Hematopoietic multipotent progenitor cell treated with erythropoietin and hydrocortisone succinate and interleukin-3 and kit ligand, for 17 days (in vitro differentiated cells): ENCODE data around the gene CEACAM19.
A peak's percentile ranks its signal among the peaks of the same experiment; 100 is the strongest.
"Not testable (repeated sequence)": the region's sequence is repeated elsewhere in the genome, so short reads cannot be mapped to it uniquely, and the experiment has no call there.

Source experiments
- DNase-seq: peaks from one replicate; pipeline ENCODE4 v3.0.0-alpha.2; 2015; ENCODE audit warnings: low spot score

The CEACAM19 gene, protein sequence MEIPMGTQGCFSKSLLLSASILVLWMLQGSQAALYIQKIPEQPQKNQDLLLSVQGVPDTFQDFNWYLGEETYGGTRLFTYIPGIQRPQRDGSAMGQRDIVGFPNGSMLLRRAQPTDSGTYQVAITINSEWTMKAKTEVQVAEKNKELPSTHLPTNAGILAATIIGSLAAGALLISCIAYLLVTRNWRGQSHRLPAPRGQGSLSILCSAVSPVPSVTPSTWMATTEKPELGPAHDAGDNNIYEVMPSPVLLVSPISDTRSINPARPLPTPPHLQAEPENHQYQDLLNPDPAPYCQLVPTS

DNA sequence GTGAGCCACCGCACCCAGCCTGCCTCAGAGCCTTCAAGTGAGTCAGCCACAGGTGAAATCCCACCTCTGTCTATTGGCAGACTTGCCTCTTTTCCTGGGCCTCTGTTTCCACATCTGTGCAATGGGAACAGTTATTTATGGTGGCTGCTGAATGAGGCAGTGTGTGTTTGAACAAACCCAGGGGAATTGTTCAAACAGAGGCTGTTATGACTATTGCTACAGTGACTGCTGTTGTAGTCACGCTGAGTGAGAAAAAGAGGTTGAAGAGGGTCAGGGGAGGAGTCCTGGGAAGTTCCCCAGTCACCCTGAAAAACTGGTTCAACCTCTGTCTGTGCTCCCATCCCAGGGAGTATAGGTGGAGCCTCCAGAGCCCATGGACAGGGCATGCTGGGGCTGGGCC, at the start of gene CEACAM19:
TSS of gene CEACAM19 (plus strand) at position 83 of the 400 bp plus-strand sequence. CDS start 450 bp downstream, outside the sequence.
- no peak for DNase-seq

DNA sequence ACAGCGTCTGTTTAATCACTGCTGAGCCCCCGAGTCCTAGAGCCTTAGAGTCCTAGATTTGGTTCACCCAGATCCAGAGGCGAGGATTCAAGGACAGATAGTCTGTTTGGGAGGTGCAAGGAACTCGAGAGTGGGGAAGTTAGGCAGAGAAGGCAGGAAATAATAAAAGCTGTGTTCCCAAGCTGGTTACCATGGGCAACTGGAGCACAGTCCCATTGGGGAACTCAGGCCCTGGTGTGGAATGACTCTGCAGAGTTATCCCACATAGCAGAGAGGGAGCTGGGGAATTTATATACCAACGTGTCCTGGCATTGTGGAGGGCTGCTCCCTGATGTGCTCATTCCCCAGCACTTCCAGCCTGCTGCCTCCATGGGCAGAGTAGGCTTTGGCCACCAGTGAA, 48.2 kb upstream of the CEACAM19 start:
- DNase-seq, result no peak

DNA sequence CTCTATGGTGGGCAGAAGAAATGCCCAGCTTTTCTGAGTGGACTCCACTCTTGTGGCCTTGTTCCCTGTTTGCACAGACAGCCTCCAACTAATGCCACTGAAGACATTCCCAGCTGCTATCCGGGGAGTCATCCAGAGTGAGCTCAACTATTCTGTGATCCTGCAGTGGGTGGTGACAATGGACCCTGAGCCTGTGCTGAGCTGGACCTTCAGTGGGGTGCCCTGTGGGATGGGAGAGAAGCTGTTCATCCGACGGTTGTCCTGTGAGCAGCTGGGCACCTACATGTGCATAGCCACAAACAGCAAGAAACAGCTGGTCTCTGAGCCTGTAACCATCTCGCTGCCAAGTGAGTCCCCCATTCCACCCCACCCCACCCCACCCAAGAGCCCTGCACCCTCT, 47.7 kb upstream of the CEACAM19 start:
- DNase-seq, result no peak

DNA sequence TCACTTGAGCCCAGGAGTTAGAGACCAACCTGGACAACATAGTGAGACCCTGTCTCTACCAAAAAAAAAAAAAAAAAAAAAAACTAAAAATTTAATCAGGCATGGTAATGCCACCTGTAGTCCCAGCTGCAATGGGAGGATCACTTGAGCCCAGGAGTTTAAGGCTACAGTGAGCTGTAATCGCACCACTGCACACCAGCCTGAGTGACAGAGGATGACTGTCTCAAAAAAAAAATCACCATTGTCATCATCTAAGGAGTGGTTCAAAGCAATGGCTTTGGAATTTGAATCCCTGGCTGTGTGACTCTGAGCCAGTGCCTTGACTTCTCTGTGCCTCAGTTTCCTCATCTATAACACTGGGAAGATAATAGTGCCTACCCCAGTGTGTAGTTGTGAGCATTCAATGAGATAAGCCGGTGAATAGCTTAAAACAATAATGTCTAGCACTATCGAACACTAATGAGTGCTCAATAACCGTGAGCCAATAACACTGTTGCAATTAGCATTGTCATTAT, 46.4 kb upstream of the CEACAM19 start:
- DNase-seq, result no peak

DNA sequence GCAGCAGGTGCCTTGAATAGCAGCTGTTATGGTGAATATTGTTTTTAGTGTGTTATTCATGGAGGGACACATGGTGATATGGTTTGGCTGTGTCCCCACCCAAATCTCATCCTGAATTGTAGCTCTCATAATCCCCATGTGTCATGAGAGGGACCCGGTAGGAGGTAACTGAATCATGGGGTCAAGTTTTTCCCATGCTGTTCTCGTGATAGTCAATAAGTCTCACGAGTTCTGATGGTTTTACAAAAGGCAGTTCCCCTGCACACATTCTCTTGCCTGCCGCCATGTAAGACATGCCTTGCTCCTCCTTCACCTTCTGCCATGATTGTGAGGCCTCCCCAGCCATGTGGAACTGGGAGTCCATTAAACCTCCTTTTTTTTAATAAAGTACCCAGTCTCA, 45.6 kb upstream of the CEACAM19 start:
- not testable (repeated sequence) for DNase-seq

DNA sequence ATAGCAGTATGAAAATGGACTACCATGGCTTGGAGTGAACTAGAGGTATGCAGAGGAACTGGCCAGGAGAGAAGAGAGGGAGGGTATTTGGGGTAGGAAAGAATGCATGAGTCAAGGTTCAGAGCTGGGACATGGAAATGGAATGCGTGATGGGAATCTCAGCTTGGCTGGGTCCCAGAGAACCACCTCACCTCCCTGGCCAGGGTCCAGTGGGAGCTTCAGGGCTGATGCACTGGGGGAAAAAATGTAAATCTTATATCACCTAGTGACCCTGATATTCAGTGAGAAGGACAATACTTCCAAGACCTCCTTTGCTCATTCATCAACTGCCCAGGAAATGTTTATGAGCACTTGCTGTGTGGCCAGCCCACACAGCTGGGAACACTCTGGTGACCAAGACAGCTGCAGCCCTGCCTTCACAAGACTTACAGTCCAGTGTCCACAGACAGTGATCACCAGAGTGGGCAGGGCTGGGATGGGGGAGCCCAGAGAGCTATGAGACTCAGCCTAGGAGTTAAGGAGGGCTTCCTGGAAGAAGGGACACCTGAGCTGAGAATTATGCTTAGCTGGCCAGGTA, 45.1 kb upstream of the CEACAM19 start:
- no peak for DNase-seq

DNA sequence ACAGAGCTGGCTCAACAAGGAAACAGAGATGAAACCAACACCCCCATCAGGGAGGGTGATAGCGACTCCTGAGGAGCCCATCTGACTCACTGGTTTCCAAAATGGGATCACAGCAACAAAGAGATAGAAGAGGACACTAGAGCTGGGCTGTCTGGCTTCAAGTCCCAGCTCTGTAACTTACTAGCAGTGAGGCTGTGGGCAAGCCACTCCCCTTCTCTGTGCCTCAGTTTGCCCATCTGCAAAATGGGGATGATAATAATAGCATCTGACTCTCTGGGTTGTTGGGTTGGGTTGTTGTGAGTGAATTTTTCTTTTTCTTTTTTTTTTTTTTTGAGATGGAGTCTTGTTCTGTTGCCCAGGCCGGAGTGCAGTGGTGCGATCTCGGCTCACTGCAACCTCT, 43.7 kb upstream of the CEACAM19 start:
- DNase-seq, result no peak

DNA sequence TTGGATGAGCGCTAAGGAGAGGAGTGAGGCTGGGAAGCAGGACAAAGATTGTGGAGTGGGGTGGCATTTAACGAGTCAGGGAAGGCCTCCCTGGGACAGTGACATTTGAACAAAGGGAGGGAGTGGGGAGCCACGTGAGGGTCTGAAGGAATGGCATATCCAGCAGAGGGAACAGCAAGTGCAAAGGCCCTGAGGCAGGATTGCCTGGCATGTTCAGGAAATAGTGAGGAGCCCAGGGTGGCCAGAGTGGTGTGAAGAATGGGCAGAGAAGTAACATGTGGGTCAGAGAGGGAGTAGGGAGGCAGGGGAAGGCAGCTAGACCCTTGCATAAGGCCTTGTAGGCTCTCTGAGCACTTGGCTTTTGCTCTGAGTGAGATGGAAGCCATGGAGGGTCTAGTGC, 42.5 kb upstream of the CEACAM19 start:
- DNase-seq, result no peak

DNA sequence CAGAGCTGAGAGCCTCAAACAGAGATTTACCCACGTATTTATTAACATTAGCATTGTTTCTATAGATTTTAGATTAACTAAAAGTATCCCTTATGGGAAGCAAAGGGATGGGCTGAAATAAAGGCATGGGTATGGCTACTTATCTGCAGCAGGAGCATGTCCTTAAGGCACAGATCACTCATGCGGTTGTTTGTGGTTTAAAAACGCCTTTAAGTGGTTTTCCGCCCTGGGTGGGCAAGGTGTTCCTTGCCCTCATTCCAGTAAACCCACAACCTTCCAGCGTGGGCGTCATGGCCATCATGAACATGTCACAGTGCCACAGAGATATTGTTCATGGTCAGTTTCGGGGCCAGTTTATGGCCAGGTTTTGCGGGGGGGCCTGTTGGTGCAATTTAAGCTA, 39.7 kb upstream of the CEACAM19 start:
- DNase-seq, result not testable (repeated sequence)

DNA sequence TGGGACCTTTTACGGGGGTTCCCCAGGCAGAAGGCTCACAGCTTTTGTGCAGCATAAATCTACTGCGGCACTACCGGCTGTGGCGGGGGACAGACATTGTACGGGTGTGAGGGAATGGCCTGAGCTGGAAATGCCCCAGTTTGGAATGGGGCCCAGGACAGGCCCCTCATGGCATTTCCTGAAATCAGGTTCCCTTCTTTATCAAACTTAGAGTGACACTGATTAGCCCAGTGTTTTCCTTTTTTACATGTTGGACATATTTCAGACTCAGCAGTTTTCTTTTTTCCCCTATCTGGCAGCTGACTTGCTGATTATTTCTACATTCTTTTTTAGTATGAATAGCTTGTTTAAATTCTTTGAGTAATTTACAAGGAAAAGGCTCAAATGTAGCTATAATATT, 37.2 kb upstream of the CEACAM19 start:
- not testable (repeated sequence) for DNase-seq

DNA sequence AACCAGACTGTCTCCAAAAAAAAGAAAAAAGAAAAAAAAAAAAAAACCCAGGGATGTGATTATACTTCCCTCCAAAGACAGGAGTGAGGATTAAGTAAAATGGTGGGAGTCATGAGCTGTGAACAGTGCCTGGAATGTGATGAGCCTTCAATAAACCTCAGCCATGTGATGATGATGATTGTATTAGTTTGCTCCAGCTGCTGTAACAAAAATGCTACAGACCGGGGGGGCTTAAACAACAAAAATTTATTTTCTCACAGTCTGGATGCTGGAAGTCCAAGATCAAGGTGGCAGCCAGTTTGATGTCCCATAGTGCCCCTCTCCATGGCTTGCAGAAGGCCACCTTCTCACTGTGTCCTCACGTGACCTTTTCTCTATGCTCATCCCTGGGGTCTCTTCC, 36.5 kb upstream of the CEACAM19 start:
- no peak for DNase-seq

DNA sequence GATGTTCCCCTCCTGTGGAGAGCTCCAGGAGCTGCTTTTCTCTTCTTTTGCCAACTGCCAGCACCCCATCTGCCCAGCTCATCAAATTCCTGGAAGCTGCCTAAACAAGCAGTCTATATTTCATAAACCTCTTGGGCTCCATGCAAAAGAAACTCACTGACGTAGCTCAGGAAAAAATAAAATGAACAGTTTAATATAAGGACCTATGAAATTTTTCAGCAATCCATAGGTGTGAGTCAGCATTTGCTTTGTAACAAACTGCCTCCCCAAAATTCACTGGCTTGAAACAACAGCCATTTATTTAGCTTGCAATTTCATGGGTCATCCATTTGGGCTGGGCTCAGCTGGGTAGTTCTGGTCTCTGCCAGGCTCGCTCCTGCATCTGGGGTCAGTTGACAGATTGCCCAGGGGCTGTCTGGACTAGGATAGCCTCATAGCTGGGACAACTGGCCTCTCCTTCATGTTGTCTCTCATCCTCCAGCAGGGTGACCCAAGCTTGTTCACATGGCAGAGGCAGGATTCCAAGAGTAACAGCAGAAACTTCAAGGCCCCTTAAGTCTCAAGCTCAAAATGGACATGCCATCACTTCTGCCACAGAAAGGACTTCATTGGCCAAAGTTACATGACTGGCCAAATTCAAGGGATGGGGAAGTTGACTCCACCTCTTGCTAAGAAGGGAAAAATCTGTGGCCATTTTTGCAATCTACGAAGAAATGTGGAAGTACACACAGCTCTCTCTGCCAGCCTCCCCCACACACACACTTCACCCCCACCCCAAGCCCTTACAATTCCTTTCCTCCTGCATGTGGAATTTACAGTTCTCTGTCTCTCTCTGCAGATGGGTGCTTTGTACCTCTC, 35.5 kb upstream of the CEACAM19 start:
- no peak for DNase-seq

DNA sequence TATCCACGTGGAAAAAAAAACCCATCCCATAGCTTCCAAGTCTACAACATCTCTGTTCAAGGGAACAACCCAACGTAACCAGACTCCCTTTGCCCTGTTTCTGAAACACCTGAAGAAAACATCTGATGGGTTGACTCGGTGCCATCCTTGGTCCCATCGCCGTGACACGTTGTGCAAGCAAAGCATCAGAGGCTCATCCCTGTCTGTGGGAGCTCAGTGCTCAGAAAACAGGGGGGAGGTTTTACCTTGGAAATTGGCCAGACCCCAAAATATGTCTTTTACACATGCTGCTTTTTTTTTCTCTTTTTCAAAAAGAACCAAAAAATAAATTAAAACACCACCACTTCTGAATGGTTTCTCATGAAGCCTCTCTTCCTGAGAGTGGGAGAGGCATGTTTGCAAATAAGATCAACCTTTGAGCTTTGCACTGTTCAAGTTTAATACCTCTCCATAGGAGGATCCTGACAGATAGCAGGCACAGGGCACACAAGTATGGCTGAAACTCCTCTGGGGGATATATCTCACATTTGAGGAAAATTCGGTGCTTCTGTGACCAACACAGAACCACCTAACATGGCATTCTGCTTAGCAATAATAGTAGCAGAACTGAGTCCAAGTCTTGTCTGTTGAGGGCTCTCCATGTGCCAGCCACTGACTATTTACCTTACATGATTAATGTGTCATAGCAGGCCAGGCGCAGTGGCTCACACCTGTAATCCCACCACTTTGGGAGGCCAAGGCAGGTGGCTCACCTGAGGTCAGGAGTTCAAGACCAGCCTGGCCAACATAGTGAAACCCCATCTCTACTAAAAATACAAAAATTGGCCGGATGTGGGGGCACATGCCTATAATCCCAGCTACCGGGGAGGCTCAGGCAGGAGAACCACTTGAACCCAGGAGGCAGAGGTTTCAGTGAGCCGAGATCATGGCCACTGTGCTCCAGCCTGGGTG, 34.6 kb upstream of the CEACAM19 start:
- DNase-seq, result no peak

DNA sequence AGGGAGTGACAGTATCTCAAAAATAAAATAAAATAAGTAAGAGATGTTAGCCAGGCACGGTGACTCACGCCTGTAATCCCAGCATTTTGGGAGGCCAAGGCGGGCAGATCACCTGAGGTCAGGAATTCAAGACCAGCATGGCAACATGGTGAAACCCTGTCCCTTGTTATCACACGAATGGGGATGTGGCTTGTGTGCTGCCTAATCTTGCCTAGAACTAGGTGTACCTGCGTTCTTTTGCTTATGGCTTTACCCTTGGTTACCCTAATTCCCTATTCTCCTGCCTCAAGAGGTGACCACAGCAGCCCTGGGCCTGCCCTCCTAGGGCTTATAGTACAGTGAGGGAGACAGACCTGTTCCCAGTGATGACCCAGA, 33.9 kb upstream of the CEACAM19 start:
- no peak for DNase-seq

DNA sequence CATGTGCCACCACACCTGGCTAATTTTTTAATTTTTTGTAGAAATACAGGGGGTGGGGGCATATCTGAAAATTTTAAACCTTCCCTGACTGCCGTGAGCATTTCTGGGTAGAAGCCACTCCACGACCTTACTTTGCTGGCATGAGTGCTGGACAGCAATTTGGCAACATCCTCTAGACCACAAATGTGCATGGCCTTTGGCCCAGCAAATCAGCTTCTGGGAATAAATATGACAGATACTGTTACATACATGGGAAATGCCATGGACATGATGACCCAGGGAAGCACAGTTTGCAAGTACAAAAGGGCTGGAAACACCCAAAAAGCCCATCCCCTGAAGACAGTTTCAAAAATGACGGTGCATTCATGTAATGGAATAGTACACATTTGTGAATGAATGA, 30.8 kb upstream of the CEACAM19 start:
- DNase-seq, result no peak

DNA sequence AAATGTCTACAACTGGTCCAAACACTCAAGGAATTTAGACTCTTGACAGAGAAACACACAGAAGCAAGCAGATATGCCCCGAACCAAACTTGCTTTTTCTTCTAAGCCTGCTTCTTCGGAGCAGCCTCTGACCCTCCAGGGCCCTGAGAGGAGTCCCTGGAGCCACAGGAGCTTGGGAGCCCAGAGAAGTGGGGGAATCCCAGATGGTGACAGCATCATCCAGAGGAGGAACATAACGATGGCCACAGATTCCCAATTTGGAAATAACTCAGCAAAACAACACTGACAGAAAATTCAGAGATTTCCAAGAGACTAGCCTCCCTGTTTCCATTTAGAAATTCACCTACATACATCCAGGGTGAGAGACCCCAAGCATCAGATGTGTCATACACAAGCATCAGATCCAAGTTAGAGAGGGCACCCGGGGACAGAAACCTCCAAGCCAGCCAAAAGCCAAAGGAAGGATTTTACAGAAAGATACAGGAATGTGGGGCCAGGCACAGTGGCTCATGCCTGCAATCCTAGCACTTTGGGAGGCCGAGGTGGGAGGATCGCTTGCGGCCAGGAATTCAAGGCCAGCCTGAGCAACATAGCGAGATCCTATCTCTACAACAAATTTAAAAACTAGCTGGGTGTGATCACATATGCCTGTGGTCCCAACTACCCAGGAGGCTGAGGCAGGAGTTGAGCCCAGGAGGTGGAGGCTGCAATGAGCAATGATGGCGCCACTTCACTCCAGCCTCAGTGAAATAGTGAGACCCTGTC, 29.6 kb upstream of the CEACAM19 start:
- DNase-seq, result no peak

DNA sequence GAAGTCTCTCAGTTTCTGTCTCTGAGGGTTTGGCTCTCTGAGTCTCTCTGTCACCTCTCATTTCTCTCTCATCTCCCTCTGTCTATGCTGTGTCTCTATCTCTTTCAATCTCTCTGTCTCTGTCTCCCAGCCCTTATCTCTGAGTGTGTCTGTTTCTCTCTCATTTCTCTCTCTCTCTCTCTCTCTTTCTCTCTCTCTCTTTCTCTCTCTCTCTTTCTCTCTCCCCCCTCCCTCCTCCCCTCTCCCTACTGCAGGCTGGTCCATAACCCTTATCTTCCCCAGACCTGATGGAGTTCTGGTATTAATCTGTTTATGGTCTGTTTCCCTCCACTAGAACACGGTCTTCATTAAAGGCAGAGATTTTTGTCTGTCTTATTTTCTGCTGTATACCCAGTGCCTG, 28.9 kb upstream of the CEACAM19 start:
- DNase-seq, result no peak

DNA sequence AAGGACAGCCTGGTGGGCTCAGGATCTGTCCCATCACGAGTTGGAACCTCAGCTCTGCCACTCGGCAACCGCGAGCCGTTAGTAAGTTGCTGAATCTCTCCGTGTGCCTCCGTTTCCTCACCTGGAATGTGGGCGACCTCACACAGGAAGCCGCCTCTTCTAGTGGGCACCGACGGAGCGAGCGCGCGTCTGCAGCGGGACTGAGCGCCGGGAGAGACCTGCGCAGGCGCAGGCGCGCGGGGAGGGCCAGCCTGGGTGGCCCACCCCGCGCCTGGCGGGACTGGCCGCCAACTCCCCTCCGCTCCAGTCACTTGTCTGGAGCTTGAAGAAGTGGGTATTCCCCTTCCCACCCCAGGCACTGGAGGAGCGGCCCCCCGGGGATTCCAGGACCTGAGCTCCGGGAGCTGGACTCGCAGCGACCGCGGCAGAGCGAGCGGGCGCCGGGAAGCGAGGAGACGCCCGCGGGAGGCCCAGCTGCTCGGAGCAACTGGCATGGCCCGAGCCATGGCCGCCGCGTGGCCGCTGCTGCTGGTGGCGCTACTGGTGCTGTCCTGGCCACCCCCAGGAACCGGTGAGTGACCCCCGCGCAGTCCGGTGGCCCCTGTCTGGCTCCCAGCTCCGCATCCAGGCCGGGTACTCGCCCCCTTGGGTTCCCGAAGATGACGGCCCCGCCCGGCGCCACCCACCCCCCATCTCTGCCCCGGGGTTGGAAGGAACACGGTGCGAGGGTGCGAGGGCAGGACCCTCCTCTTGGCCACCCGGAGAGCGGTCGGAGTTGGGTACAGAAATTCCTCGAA, 27.5 kb upstream of the CEACAM19 start, which contains the start of gene PVR:
TSS of gene PVR (plus strand) at position 306 of the 797 bp plus-strand sequence. CDS start at position 493, 187 bp downstream.
- peak; percentile 10 for DNase-seq

DNA sequence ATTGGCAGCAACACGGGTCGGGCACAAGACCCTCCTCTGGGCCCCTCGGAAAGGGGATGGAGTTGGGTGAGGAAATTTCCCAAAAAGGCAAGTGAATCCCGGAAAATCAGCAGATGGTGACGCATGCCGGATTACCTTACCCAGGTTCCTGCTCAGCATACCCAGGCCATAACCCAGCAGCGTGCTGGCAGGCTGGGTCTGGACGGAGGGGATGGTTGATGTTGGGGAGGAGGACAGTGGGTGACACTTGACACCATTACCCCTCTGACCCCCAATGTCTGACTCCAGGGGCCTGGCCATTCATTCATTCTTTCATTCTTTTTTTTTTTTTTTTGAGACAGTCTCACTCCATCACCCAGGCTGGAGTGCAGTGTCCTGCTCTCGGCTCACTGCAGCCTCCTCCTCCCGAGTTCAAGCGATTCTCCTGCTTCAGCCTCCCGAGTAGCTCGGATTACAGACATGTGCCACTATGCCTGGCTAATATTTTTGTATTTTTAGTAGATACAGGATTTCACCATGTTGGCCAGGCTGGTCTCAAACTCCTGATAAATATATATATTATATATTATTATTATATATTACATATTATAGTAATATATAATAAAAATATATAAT, 26.8 kb upstream of the CEACAM19 start:
- no peak for DNase-seq
